NCI-H2196 treated with DMSO at 0.1 percent for 48 hours (cell line): ENCODE results near the gene RMDN2.

Source experiments
- DNase-seq: peaks from one replicate; lab custom pipeline; 2025; ENCODE audit not compliant: unreplicated experiment; lab: John Stamatoyannopoulos, UW

Gene RMDN2

GRCh38 chr2:38037757-38038621 lies 112.9 kb downstream of the RMDN2 start:
- no peak for DNase-seq

- DNase-seq = no peak
Observed at GRCh38 chr2:38038682-38039081, 113.6 kb downstream of the RMDN2 start.

- DNase-seq = no peak
Observed at GRCh38 chr2:38039121-38039910, 114.2 kb downstream of the RMDN2 start.

GRCh38 chr2:38045811-38046210 lies 120.7 kb downstream of the RMDN2 start:
- DNase-seq = no peak

- no peak for DNase-seq
Observed at GRCh38 chr2:38056216-38056615, 131.1 kb downstream of the RMDN2 start.

- DNase-seq = no peak
Observed at GRCh38 chr2:38057651-38058410, 132.7 kb downstream of the RMDN2 start.

- DNase-seq = no peak
Observed at GRCh38 chr2:38060236-38061018, 135.3 kb downstream of the RMDN2 start.

GRCh38 chr2:38064801-38065501 lies 139.9 kb downstream of the RMDN2 start:
- no peak for DNase-seq

- DNase-seq = no peak
Observed at GRCh38 chr2:38065502-38066135, 140.5 kb downstream of the RMDN2 start.

- no peak for DNase-seq
Observed at GRCh38 chr2:38066421-38067115, 141.5 kb downstream of the RMDN2 start.
